Kidney (tissue), 14 donors: ENCODE measurements around the gene NDOR1. TPM values are rescaled to one million over a fixed set of nuclear protein-coding genes. Genes with fewer than 3 reads are reported as not detected.

Source experiments
- DNase-seq, 5 donors: peaks; one replicate each; pipeline ENCODE4 v3.0.0-alpha.2; 2013 to 2020
- FAIRE-seq: peaks from 2 replicates; lab custom pipeline; 2012; peaks lifted over from hg19 to GRCh38; lab: Jason Lieb, UNC
- H3K27ac ChIP-seq, 2 donors: one replicate each; pipeline ENCODE4 v1.7.0; 2013; ENCODE audit warnings: low read depth in 2 of 2, low read length in 2 of 2, inconsistent platforms in 1 of 2
- H3K27me3 ChIP-seq: one replicate; pipeline ENCODE4 v1.7.1; 2013; ENCODE audit warnings: low read length, inconsistent platforms; ENCODE audit not compliant: control insufficient read depth, insufficient read depth
- H3K36me3 ChIP-seq, 3 donors: one replicate each; pipeline versions ENCODE4 v1.7.0 to v1.7.1; 2013; ENCODE audit warnings: low read length in 3 of 3, control low read depth in 1 of 3, inconsistent platforms in 1 of 3; ENCODE audit not compliant: insufficient read depth in 3 of 3, control insufficient read depth in 2 of 3
- H3K4me1 ChIP-seq, 3 donors: one replicate each; pipeline versions ENCODE4 v1.7.0 to v1.7.1; 2013; ENCODE audit warnings: low read length in 3 of 3, inconsistent platforms in 1 of 3, low read depth in 1 of 3; ENCODE audit not compliant: control insufficient read depth in 2 of 3, insufficient read depth in 2 of 3
- H3K4me3 ChIP-seq, 3 donors: one replicate each; pipeline versions ENCODE4 v1.7.0 to v1.8.1; 2013; ENCODE audit warnings: low read length in 3 of 3, control low read depth in 1 of 3, inconsistent platforms in 1 of 3
- H3K9ac ChIP-seq, 3 donors: one replicate each; pipeline versions ENCODE4 v1.7.0 to v1.7.1; 2013; ENCODE audit warnings: low read length in 3 of 3, control low read depth in 1 of 3, inconsistent platforms in 1 of 3
- H3K9me3 ChIP-seq, 3 donors: one replicate each; pipeline versions ENCODE4 v1.7.0 to v1.7.1; 2013; ENCODE audit warnings: low read length in 3 of 3, control low read depth in 1 of 3, inconsistent platforms in 1 of 3; ENCODE audit not compliant: control insufficient read depth in 2 of 3, insufficient read depth in 1 of 3
- intact Hi-C: fragments of 100-400 bp; cut with DNase I; formaldehyde crosslinking; loops from one replicate; pipeline ENCODE4 v1.11.1; 2022
- polyA plus RNA-seq: library from polyadenylated mRNA; stranded (reverse); fragments of 350-450 nt; fragmentation: Illumina TruSeq; extraction: RNeasy Lipid Tissue Mini Kit (QIAGEN cat#74804); gene quantifications from one replicate; pipeline ENCODE4 v1.2.3, GENCODE V29; 2014; ENCODE audit warnings: low read depth, low replicate concordance; ENCODE audit not compliant: insufficient read depth
- total RNA-seq: library from RNA; stranded (reverse); fragmentation: NEBNext Ultra II Directional; extraction: Animal tissue kit (Norgen Biotek cat#: 25700); gene quantifications from one replicate; pipeline ENCODE4 v1.2.1, GENCODE V29; 2021
- TF ChIP-seq, protein P1 (sequence below): IDR thresholded peaks from 3 replicates; pipeline ENCODE4 v1.5.1; 2012; ENCODE audit warnings: mild to moderate bottlenecking, moderate library complexity, borderline replicate concordance; ENCODE audit not compliant: insufficient read depth; ENCODE audit errors: extremely low read depth
- donor health status: control.
- donor health status: control.
- donor health status: control.
- donor health status: control.
- donor health status: control.
- donor health status: DM: yes; HTN: yes; CAD: no.
- donor health status: Normal renal cell carcinoma (clear cell type).

NDOR1 gene
- total and polyA plus RNA-seq, 2 donors from 2014 or later: 5.9 to 17.8 TPM

GRCh38 chr9:137181680-137182079 is 23.8 kb upstream of the NDOR1 start:
- FAIRE-seq (no peak), DNase-seq (no peak)
- Histone ChIP-seq H3K9me3 (no peaks in the 10 kb centered on the region), H3K4me3 (no peak overlapping the region), H3K36me3 (peaks cover 0 to 27% (median 26%) of the 10 kb centered on the region in 3 donors), H3K4me1 (peaks cover 0 to 5% (median 4%) of the 10 kb centered on the region in 3 donors), H3K9ac (no peak overlapping the region), H3K27me3 (no peaks in the 10 kb centered on the region), H3K27ac (no peak overlapping the region)
- intact Hi-C loops: no loop called here
- TF ChIP-seq, protein P1, sequence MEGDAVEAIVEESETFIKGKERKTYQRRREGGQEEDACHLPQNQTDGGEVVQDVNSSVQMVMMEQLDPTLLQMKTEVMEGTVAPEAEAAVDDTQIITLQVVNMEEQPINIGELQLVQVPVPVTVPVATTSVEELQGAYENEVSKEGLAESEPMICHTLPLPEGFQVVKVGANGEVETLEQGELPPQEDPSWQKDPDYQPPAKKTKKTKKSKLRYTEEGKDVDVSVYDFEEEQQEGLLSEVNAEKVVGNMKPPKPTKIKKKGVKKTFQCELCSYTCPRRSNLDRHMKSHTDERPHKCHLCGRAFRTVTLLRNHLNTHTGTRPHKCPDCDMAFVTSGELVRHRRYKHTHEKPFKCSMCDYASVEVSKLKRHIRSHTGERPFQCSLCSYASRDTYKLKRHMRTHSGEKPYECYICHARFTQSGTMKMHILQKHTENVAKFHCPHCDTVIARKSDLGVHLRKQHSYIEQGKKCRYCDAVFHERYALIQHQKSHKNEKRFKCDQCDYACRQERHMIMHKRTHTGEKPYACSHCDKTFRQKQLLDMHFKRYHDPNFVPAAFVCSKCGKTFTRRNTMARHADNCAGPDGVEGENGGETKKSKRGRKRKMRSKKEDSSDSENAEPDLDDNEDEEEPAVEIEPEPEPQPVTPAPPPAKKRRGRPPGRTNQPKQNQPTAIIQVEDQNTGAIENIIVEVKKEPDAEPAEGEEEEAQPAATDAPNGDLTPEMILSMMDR: no peak

- no peak for FAIRE-seq
- intact Hi-C loops: no loop called here
- no peak overlapping the region for H3K9ac ChIP-seq
These were observed 22.7 kb upstream of the NDOR1 start for GRCh38 chr9:137182836-137183235.

GRCh38 chr9:137183980-137184595 is 21.4 kb upstream of the NDOR1 start:
- FAIRE-seq: no peak
- TF ChIP-seq, protein P1: no peak
- no peak overlapping the region for H3K4me3 ChIP-seq
- intact Hi-C loops: no loop called here
- no peaks in the 10 kb centered on the region for H3K9me3 ChIP-seq
- H3K36me3 ChIP-seq: peaks cover 0 to 27% (median 26%) of the 10 kb centered on the region in 3 donors
- no peak overlapping the region for H3K9ac ChIP-seq
- peaks cover 4 to 19% (median 14%) of the 10 kb centered on the region in 3 donors for H3K4me1 ChIP-seq
- no peaks in the 10 kb centered on the region for H3K27me3 ChIP-seq
- H3K27ac ChIP-seq: no peak overlapping the region
- DNase-seq: no peak

More at GRCh38 chr9:137182836-137183235, 22.7 kb upstream of the NDOR1 start:
- H3K9me3 ChIP-seq: no peaks in the 10 kb centered on the region
- no peaks in the 10 kb centered on the region for H3K27me3 ChIP-seq
- H3K27ac ChIP-seq: no peak overlapping the region
- no peak overlapping the region for H3K4me3 ChIP-seq
- DNase-seq: no peak
- H3K36me3 ChIP-seq: peaks cover 0 to 27% (median 26%) of the 10 kb centered on the region in 3 donors
- H3K4me1 ChIP-seq: peaks cover 4 to 17% (median 14%) of the 10 kb centered on the region in 3 donors
- TF ChIP-seq, protein P1: no peak
